ENCODE data around the gene SBK2.
"Not testable (repeated sequence)": the region's sequence is repeated elsewhere in the genome, so short reads cannot be mapped to it uniquely, and the experiment has no call there.

The SBK2 gene

GRCh38 chr19:55504252-55504603, 32.7 kb downstream of the SBK2 start:
- intact Hi-C loops (cut with DNase I), result loop anchor here (1.0 to 5.0 kb wide), 2 partner anchors 37 to 363 kb away; no protein-coding TSS in a partner anchor
- DNase-seq, result no peak

GRCh38 chr19:55503502-55504251, 33.3 kb downstream of the SBK2 start:
- peak; percentile 90 to 99 (median 94) for DNase-seq
- intact Hi-C loops (cut with DNase I), result loop anchor here (1.0 to 5.0 kb wide), 2 partner anchors 36 to 362 kb away; no protein-coding TSS in a partner anchor

GRCh38 chr19:55503157-55503501, 33.8 kb downstream of the SBK2 start:
- peak in 1 of 10 donors; percentile 35 for DNase-seq
- intact Hi-C loops (cut with DNase I), result loop anchor here (5.0 kb wide), 1 partner anchor 36 kb away; no protein-coding TSS in a partner anchor

- intact Hi-C loops (cut with DNase I), result loop anchor here (5.0 kb wide), 1 partner anchor 35 kb away; no protein-coding TSS in a partner anchor
These were observed 34.6 kb downstream of the SBK2 start for GRCh38 chr19:55502197-55502952.

GRCh38 chr19:55500368-55500952, 36.5 kb downstream of the SBK2 start:
- peak in 2 of 10 donors; percentile 43 to 49 for DNase-seq
- intact Hi-C loops (cut with DNase I), result loop anchor here (5.0 kb wide), 1 partner anchor 33 kb away; no protein-coding TSS in a partner anchor

More at GRCh38 chr19:55502197-55502952, 34.6 kb downstream of the SBK2 start:
- DNase-seq, result peak in 1 of 10 donors; percentile 14

- no peak for DNase-seq
- intact Hi-C loops (cut with DNase I), result no loop called here
These were observed 38.6 kb downstream of the SBK2 start for GRCh38 chr19:55498246-55498840.

- peak in 2 of 10 donors; percentile 35 to 53 for DNase-seq
- intact Hi-C loops (cut with DNase I), result no loop called here
These were observed 39.2 kb downstream of the SBK2 start for GRCh38 chr19:55497763-55498162.

GRCh38 chr19:55496820-55497219, 40.1 kb downstream of the SBK2 start:
- DNase-seq, result peak in 1 of 10 donors; percentile 35
- intact Hi-C loops (cut with DNase I), result not testable (repeated sequence)

GRCh38 chr19:55495646-55496349, 41.1 kb downstream of the SBK2 start:
- intact Hi-C loops (cut with DNase I), result no loop called here
- DNase-seq, result peak in 2 of 10 donors; percentile 10 to 20

- DNase-seq, result peak in 1 of 10 donors; percentile 71
- intact Hi-C loops (cut with DNase I), result no loop called here
These were observed 42.7 kb downstream of the SBK2 start for GRCh38 chr19:55494172-55494761.

GRCh38 chr19:55493645-55494171, 43.2 kb downstream of the SBK2 start:
- no peak for DNase-seq
- intact Hi-C loops (cut with DNase I), result no loop called here

- intact Hi-C loops (cut with DNase I), result no loop called here
- DNase-seq, result peak in 1 of 10 donors; percentile 59
These were observed 43.8 kb downstream of the SBK2 start for GRCh38 chr19:55493052-55493644.

GRCh38 chr19:55492362-55492944, 44.5 kb downstream of the SBK2 start:
- intact Hi-C loops (cut with DNase I), result no loop called here
- peak in 1 of 10 donors; percentile 21 for DNase-seq

- intact Hi-C loops (cut with DNase I), result no loop called here
- peak in 1 of 10 donors; percentile 39 for DNase-seq
These were observed 45.2 kb downstream of the SBK2 start for GRCh38 chr19:55491546-55492360.

- intact Hi-C loops (cut with DNase I), result no loop called here
- peak in 1 of 10 donors; percentile 58 for DNase-seq
These were observed 46.2 kb downstream of the SBK2 start for GRCh38 chr19:55490478-55491432.

- intact Hi-C loops (cut with DNase I), result no loop called here
- DNase-seq, result no peak
These were observed 47.0 kb downstream of the SBK2 start for GRCh38 chr19:55489711-55490477.
